ENCODE data around the gene SPTBN5. TPM values are rescaled to one million over a fixed set of nuclear protein-coding genes. Genes with fewer than 3 reads are reported as not detected.

The SPTBN5 gene
- total RNA-seq (2022; extraction: Qiagen RNA extraction), result 0.08 to 0.23 TPM (median 0.17 TPM) in 5 replicates

DNA sequence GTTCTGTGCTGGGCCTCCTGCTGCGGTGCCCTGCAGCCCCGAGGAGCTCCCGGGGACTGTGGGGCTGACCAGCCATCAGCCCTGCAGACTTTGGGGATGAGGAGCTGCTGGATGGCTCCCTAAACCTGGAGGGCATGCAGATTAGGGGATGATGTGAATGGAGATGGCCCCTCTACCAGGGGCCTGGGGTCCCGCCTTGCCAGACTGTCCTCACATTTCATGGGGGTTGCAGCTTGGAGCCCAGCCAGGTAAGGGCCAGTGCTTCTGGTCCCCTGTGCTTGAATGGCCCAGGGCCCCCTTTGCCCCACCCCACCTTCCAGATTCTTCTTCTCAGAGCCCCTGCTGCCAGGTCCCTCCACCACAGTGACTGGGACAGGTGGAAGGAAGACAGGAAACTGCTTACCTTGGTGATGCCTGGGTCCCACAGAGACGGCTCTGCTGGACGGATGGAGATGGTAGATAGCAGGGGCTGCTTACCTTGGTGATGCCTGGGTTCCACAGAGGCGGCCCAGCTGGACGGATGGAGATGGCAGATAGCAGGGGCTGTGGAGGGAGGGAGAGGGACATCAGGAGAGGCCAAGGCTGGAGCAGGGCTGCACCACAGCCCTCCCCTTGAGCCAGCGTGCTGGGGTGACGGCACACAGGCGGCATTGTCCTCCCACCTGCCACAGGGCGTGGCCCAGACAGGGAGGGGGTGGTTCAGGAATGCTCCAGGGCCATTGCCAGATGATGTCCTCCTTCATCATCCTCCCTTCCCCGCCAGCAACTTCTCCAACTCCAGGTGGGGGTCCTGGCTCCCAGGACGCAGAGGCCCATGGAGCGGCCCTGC is at the start of gene SPTBN5:
TSS of gene SPTBN5 (minus strand) at position 632 of the 829 bp plus-strand sequence. CDS start at position 76, 556 bp downstream.

DNA sequence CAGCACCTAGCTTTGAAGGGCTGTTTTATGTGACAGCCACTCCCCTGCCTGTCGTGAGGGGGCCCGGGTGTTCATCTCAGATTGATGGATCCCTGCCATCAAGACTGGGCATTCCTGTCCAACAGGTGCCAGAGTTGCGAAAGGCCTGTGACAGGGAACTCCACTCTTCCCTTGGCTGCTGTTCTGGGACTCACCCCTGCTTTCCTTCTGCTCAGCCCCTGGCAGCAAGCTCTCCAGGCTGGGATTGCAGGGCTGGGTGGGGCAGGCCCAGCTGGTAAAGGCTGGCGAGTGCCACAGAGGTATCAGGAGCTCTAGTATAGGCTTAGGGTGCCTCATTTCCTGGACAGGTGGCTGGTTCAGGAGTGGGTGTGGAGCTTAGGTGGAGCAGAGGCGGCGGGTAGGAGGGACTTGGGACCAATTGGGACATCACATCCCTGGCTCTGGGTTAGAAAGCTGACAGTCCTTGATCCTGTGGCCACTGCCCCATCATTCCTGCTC is 55.4 kb downstream of the SPTBN5 start, which contains the start of gene PLA2G4B:
TSS of gene PLA2G4B (plus strand) at position 448 of the 498 bp plus-strand sequence. CDS start 67 bp downstream, outside the sequence.

DNA sequence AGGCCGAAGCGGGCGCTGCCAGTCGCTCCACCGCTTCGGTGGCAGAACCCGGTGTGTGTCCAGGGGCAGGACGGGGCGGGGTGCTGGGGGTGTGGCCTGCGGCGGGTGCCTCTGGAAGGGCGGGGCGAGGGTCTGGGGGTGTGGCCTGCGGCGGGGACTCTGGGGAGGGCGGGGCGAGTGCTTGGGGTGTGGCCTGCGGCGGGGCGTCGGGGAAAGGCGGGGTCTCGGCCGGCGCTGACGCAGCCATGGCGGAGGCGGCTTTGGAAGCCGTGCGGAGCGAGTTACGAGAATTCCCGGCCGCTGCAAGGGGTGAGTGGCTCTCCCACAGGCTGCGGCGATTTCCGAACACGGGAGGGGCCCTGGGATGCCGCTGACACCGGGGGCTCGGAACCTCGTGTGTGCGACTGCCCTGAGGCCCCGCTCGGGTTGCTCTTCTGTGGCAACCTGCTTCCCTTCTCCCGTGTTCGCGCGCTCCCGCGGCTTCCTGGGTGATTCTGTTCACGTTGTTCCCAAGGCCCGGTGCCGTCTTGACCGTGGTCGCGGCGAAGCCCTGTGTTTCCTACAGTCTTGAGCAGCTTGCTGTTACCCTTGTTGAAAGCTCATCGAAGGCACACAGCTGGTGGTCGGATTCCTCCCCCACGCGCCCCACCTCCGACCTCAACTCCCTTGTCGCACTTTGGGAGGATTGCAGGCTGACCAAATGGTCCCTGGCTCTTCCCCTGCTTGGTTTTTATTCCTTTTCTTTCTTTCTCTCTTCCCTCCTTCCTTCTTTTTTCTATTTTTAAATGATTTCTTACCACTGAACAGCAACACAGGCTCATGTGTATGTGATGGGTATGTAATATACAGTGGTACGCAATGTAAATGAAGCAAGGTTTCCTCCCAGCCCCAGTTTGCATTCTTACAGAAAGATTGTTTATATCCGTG is 65.7 kb downstream of the SPTBN5 start, which contains the start of gene JMJD7:
TSS of gene JMJD7 (plus strand) at position 213 of the 927 bp plus-strand sequence. CDS start at position 246, 33 bp downstream.

Other genes starting within 250 kb of the SPTBN5 start
- gene MGA, start 233.6 kb downstream of the SPTBN5 start, total RNA-seq (2022; extraction: Qiagen RNA extraction), result 5.8 to 9.8 TPM (median 6.5 TPM) in 5 replicates
- gene MAPKBP1, start 119.6 kb downstream of the SPTBN5 start, total RNA-seq (2022; extraction: Qiagen RNA extraction), result 3.4 to 5.0 TPM (median 4.3 TPM) in 5 replicates
- 3.2 to 4.6 TPM (median 3.4 TPM) in 5 replicates for gene JMJD7, start 66.0 kb downstream of the SPTBN5 start, total RNA-seq (2022; extraction: Qiagen RNA extraction)
- gene PLA2G4B, start 55.2 kb downstream of the SPTBN5 start, total RNA-seq (2022; extraction: Qiagen RNA extraction), result 0.90 to 2.6 TPM (median 1.6 TPM) in 5 replicates
- 10.0 to 13.0 TPM (median 11.7 TPM) in 5 replicates for gene EHD4, start 78.5 kb upstream of the SPTBN5 start, total RNA-seq (2022; extraction: Qiagen RNA extraction)
- gene PLA2G4E, start 127.0 kb upstream of the SPTBN5 start, total RNA-seq (2022; extraction: Qiagen RNA extraction), result 0.03 TPM in 1 of 5 replicates, not detected in the others
- gene PLA2G4D, start 200.5 kb upstream of the SPTBN5 start, total RNA-seq (2022; extraction: Qiagen RNA extraction), result not detected in 5 replicates